EH (cell line): Measurements from ENCODE around the gene TNFRSF1B.

Experiments
- DNase-seq: peaks from one replicate; pipeline ENCODE4 v3.0.0-alpha.2; 2015; ENCODE audit warnings: low read depth

The TNFRSF1B gene

GRCh38 chr1:12194666-12195216 is 27.9 kb downstream of the TNFRSF1B start:
- no peak for DNase-seq

GRCh38 chr1:12195416-12195815 is 28.6 kb downstream of the TNFRSF1B start:
- no peak for DNase-seq

GRCh38 chr1:12196641-12197482 is 30.1 kb downstream of the TNFRSF1B start:
- no peak for DNase-seq

GRCh38 chr1:12197483-12197880 is 30.7 kb downstream of the TNFRSF1B start:
- DNase-seq, result no peak

DNA sequence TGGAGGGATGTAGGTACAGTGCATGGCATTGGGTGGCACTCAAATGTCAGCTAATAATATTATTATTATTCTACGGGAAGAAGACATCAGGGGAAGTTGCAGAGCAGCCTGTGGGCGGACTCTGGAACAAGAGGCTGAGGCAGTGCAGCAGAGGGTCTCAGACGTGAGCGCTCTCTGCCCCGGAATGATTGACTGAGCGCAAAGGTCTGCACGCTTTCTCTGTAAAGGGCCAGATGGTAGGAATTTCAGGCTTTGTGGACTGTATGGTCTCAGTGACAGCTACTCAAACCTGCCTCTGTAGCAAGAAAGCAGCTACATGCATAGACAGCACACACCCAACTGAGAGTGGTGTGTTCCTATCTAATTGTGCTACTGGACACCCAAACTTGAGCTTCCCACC is 33.4 kb downstream of the TNFRSF1B start:
- no peak for DNase-seq

DNA sequence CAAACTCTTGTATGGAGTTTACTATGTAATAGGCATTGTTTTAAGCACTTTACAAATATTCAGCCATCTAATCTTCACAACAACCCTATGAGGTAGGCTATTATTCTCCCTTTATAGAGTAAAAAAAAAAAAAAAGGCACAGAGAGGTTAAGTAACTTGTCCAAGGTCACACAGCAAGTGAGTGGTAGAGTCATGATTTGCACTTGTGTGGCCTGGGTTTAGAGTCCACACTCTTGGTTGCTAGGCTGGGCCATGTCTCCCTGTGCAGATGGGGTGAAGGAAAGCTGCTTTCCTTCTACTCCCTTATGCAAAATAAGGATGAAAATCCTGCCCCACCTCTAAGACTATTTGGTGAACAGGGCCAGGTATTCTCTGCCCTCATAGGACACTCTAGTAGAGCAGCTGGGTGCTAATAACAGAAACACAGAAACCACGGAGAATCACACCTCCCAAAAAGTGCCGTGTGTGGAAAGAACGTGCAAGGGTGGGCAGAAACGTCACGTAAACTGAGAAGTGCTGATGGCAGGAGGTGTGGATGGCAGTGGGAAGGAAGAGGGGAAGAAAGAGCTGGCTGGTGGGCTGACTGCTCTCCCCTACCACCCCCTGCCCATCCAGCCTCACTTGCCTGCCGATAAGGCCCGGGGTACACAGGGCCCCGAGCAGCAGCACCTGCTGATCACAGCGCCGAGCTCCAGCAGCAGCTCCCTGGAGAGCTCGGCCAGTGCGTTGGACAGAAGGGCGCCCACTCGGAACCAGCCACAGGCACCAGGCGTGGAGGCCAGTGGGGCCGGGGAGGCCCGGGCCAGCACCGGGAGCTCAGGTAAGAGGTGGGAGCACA is 34.8 kb downstream of the TNFRSF1B start:
- no peak for DNase-seq

- no peak for DNase-seq
These were observed 35.4 kb downstream of the TNFRSF1B start for GRCh38 chr1:12202190-12202497.

- DNase-seq, result no peak
These were observed 35.8 kb downstream of the TNFRSF1B start for GRCh38 chr1:12202577-12202976.

- DNase-seq, result no peak
These were observed 36.6 kb downstream of the TNFRSF1B start for GRCh38 chr1:12203216-12204007.

DNA sequence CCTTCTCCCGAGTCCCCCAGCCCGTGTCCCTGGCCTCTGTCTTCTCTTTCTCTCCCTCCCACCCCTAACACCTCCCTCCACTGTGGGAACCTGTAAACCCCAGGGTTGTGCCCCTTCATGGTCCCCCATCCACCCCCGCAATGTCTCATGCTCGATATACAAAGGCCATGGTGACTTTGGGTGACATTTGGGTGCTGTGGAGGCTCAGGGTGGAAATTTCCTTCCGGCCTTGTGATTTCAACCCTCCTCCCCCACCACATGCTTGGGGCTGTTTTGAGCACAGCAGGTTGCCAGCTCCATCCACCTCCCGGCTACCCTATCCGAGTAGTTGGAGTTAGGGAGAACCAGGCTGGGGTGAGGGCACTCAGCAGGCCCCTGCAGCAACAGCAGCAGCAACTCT is 37.3 kb downstream of the TNFRSF1B start:
- no peak for DNase-seq

- no peak for DNase-seq
These were observed 38.2 kb downstream of the TNFRSF1B start for GRCh38 chr1:12204754-12205658.

DNA sequence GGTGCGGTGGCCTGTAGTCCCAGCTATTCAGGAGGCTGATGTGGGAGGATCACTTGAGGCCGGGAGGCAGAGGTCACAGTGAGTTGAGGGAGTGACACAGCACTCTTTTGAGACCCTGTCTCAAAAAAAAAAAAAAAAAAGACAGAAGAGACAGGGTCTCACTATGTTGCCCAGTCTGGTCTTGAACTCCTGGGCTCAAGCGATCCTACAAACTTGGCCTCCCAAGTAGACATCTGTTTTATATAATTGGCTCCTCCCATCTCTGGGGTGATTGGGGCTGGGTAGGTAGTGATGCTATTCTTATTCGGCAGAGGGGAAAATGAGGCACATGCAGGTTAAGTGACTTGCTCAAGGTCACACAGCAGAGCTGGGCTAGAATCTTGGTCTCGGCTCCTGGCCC is 39.4 kb downstream of the TNFRSF1B start:
- DNase-seq, result no peak

DNA sequence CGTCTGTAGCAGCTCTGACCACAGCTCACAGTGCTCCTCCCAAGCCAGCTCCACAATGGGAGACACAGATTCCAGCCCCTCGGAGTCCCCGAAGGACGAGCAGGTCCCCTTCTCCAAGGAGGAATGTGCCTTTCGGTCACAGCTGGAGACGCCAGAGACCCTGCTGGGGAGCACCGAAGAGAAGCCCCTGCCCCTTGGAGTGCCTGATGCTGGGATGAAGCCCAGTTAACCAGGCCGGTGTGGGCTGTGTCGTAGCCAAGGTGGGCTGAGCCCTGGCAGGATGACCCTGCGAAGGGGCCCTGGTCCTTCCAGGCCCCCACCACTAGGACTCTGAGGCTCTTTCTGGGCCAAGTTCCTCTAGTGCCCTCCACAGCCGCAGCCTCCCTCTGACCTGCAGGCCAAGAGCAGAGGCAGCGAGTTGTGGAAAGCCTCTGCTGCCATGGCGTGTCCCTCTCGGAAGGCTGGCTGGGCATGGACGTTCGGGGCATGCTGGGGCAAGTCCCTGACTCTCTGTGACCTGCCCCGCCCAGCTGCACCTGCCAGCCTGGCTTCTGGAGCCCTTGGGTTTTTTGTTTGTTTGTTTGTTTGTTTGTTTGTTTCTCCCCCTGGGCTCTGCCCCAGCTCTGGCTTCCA is 40.1 kb downstream of the TNFRSF1B start:
- DNase-seq, result no peak

- no peak for DNase-seq
These were observed 41.5 kb downstream of the TNFRSF1B start for GRCh38 chr1:12208271-12208670.

DNA sequence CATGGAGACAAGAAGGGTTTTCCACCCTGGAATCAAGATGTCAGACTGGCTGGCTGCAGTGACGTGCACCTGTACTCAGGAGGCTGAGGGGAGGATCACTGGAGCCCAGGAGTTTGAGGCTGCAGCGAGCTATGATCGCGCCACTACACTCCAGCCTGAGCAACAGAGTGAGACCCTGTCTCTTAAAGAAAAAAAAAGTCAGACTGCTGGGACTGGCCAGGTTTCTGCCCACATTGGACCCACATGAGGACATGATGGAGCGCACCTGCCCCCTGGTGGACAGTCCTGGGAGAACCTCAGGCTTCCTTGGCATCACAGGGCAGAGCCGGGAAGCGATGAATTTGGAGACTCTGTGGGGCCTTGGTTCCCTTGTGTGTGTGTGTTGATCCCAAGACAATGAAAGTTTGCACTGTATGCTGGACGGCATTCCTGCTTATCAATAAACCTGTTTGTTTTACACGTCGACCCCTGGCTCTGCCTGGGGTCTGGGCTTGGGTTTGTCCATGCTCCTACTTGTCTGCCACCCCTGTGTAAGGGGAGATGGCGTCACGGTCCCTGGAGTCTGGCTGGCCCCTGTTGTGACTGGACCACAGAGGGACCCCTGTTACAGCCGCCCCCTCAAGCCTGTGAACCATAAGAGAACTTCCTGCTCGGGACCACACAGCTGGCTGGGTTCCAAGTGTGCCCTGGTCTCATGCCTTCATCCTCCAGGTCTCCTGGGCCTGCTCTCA is 42.1 kb downstream of the TNFRSF1B start:
- peak; percentile 77 for DNase-seq

DNA sequence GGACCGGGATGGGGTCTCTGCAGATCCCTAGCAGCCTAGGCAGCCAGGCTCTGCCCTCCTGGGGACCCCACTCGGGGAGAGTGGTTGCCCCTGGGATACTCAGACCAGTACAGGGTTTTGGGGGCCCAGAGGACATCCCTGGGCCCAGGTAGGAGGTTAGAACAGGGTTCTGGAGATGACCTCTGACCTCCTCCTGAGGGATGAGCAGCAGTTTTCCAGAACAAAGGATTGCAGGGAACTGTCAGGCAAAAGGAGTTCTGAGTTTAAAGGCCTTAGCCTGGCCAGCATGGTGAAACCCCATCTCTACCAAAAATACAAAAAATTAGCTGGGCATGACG is 42.7 kb downstream of the TNFRSF1B start:
- no peak for DNase-seq

GRCh38 chr1:12215118-12215961 is 48.5 kb downstream of the TNFRSF1B start:
- DNase-seq, result no peak

DNA sequence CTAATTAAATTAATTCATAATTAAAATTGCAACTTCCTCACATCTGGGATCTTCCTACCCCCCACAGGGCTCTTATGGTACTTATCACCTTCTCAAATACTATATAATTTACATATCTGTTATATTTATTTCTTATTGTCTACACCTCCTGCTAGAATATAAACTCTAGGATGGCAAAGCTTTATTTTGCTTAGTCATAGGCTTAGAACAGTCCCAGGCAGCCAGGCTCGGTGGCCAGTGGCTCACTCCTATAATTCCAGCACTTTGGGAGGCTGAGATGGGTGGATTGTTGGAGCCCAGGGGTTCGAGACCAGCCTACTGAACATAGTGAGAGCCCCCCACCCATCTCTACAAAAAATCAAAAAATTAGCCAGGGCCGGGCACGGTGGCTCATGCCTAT is 53.0 kb downstream of the TNFRSF1B start:
- DNase-seq, result no peak

- no peak for DNase-seq
These were observed 54.1 kb downstream of the TNFRSF1B start for GRCh38 chr1:12220890-12221289.
